ENCODE data around the gene CDKL5.

- TF ChIP-seq CTCF (IDR thresholded peaks at IDR 0.05) (no peak), POLR2A (IDR thresholded peaks at IDR 0.05) (no peak)
These were observed 154.1 kb downstream of the CDKL5 start for GRCh38 chrX:18579495-18579894.

Measured in adrenal gland (tissue), 5 donors.